H1 (cell line): Measurements from ENCODE around the gene PNPLA3.

ENCODE experiments used
- CEBPB ChIP-seq: IDR thresholded peaks from 2 replicates; pipeline ENCODE4 v1.6.1; 2012; ENCODE audit warnings: low read depth, low read length
- CREB1 ChIP-seq: IDR thresholded peaks from 2 replicates; pipeline ENCODE4 v1.6.1; 2012; ENCODE audit warnings: inconsistent platforms
- EZH2 ChIP-seq: fragments of 200-600 bp; sonication (generic); IDR thresholded peaks from 2 replicates; pipeline ENCODE4 v1.7.1; 2012; ENCODE audit warnings: low read depth, mild to moderate bottlenecking, moderate library complexity, low read length, inconsistent platforms; ENCODE audit not compliant: severe bottlenecking
- FOSL1 ChIP-seq: IDR thresholded peaks from 2 replicates; pipeline ENCODE4 v1.6.1; 2011; ENCODE audit warnings: mild to moderate bottlenecking, low read depth, low read length, moderate library complexity; ENCODE audit not compliant: insufficient read depth
- JUN ChIP-seq: IDR thresholded peaks from 2 replicates; pipeline ENCODE4 v1.6.1; 2011; ENCODE audit warnings: low read depth, mild to moderate bottlenecking, improper control_type of control experiment, low read length
- JUND ChIP-seq: IDR thresholded peaks from 2 replicates; pipeline ENCODE4 v1.6.1; 2011; ENCODE audit warnings: mild to moderate bottlenecking, improper control_type of control experiment, low read length
- POLR2AphosphoS5 ChIP-seq: IDR thresholded peaks from 2 replicates; pipeline ENCODE4 v1.6.1; 2011; ENCODE audit warnings: low read depth, low read length
- TAF1 ChIP-seq: IDR thresholded peaks from 2 replicates; pipeline ENCODE4 v1.6.1; 2011; ENCODE audit warnings: mild to moderate bottlenecking, low read depth, low read length
- TF ChIP-seq, protein P1 (sequence below): IDR thresholded peaks from 2 replicates; pipeline ENCODE4 v1.6.1; 2011; ENCODE audit warnings: low read length, improper control_type of control experiment
- TF ChIP-seq, protein P2 (sequence below): IDR thresholded peaks from 2 replicates; pipeline ENCODE4 v1.6.1; 2012; ENCODE audit warnings: inconsistent platforms
- TF ChIP-seq, protein P3 (sequence below), 3 experiments: IDR thresholded peaks; 1 replicate in 2 of 3; 2 replicates in 1 of 3; pipeline versions ENCODE4 v1.5.1 to v1.6.1; 2011; ENCODE audit warnings: low read length in 3 of 3, mild to moderate bottlenecking in 3 of 3, inconsistent platforms in 2 of 3, low read depth in 1 of 3, moderate library complexity in 1 of 3; ENCODE audit not compliant: insufficient read depth in 1 of 3; ENCODE audit errors: control extremely low read depth in 1 of 3

DNA sequence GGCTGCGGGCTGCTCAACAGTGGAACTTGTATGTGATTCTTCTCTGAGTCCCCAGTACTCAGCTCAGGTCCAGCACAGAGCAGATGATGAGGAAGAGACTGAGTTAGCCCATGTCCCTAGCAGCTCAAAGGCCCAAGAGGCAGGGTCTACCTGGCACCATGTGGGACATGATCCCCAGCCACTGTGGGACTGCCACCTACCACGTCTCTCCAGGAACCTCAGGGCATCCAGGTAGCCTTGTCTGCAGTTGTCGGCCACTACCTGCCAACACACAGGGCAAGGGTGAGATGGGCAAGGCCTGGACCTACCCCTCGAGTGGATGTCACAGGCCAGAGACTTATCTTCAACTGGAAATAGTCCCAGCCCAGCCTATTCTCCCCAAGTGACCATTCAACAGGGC, 36.2 kb upstream of the PNPLA3 start:
- TF ChIP-seq, protein P1, sequence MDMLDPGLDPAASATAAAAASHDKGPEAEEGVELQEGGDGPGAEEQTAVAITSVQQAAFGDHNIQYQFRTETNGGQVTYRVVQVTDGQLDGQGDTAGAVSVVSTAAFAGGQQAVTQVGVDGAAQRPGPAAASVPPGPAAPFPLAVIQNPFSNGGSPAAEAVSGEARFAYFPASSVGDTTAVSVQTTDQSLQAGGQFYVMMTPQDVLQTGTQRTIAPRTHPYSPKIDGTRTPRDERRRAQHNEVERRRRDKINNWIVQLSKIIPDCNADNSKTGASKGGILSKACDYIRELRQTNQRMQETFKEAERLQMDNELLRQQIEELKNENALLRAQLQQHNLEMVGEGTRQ, result no peak
- no peak for TF ChIP-seq CEBPB
- no peak for TF ChIP-seq JUND
- no peak for TF ChIP-seq TAF1
- TF ChIP-seq, protein P2, sequence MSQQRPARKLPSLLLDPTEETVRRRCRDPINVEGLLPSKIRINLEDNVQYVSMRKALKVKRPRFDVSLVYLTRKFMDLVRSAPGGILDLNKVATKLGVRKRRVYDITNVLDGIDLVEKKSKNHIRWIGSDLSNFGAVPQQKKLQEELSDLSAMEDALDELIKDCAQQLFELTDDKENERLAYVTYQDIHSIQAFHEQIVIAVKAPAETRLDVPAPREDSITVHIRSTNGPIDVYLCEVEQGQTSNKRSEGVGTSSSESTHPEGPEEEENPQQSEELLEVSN, result no peak
- no peak for TF ChIP-seq FOSL1
- TF ChIP-seq, protein P3, sequence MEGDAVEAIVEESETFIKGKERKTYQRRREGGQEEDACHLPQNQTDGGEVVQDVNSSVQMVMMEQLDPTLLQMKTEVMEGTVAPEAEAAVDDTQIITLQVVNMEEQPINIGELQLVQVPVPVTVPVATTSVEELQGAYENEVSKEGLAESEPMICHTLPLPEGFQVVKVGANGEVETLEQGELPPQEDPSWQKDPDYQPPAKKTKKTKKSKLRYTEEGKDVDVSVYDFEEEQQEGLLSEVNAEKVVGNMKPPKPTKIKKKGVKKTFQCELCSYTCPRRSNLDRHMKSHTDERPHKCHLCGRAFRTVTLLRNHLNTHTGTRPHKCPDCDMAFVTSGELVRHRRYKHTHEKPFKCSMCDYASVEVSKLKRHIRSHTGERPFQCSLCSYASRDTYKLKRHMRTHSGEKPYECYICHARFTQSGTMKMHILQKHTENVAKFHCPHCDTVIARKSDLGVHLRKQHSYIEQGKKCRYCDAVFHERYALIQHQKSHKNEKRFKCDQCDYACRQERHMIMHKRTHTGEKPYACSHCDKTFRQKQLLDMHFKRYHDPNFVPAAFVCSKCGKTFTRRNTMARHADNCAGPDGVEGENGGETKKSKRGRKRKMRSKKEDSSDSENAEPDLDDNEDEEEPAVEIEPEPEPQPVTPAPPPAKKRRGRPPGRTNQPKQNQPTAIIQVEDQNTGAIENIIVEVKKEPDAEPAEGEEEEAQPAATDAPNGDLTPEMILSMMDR (IDR thresholded peaks at IDR 0.05; ENCODE audit: control extremely low read depth in 1 of 3, insufficient read depth in 1 of 3, low read depth in 1 of 3, low read length in 3 of 3), result no peak
- no peak for TF ChIP-seq POLR2AphosphoS5
- no peak for TF ChIP-seq CREB1
- TF ChIP-seq EZH2, result no peak
- no peak for TF ChIP-seq JUN
